ENCODE measurements around the gene ZNF513.

Gene ZNF513

DNA sequence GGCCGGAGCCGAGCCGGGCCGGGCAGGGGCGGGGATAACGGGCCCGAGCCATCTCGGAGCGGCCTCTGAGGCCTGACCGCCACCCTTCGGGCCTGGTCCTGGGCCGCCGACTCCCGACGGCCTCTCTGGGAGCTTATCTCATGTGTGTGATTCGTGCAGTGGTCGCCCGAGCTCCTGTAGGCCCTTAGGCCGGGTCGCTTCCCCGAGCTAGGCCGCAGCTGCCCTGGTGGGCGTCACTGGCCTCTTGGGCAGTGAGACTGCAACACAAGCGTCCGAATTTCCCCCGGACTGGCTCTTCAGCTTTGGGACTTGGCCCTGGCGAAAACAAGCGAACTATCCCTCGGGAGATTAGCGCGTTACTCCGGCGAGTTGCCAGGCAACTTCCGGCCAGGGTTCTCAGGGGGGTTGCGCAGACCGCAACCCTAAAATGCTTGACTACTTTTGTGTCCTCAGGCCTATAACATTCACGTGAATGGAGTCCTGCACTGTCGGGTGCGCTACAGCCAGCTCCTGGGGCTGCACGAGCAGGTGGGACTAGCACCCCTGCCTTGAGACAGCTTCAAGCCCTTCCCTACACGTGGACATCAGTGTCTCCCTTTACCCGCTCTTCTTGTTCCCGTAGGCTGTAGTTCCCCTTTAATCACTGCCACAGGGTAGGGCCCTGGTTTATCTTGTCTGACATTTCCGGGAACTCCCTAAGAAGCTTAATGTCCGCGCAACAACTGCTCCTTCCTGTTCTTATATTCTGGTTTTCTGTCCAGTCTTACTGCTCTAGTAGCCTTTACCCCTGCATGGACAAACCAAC is 9.5 kb downstream of the ZNF513 start:
- peaks cover 64% of the 10 kb centered on the region for H3K36me3 ChIP-seq (ENCODE audit: insufficient read depth, low read length)
- peak overlapping the region; percentile 98 for H3K4me3 ChIP-seq (ENCODE audit: low read length)
- 6% methylated on average over 46 of the region's 46 CpGs for WGBS
- H3K9me3 ChIP-seq (ENCODE audit: insufficient read depth, low read depth, low read length) = no peaks in the 10 kb centered on the region
- H3K4me1 ChIP-seq (ENCODE audit: insufficient read depth, low read length) = peaks cover 9% of the 10 kb centered on the region; the same call in 1 of the 2 replicates
- H3K27me3 ChIP-seq (ENCODE audit: insufficient read depth, low read length) = no peaks in the 10 kb centered on the region
- H3K9ac ChIP-seq (ENCODE audit: low read depth, low read length) = peak overlapping the region; percentile 80
- H3K27ac ChIP-seq (ENCODE audit: low read depth, low read length) = peak overlapping the region; percentile 57

DNA sequence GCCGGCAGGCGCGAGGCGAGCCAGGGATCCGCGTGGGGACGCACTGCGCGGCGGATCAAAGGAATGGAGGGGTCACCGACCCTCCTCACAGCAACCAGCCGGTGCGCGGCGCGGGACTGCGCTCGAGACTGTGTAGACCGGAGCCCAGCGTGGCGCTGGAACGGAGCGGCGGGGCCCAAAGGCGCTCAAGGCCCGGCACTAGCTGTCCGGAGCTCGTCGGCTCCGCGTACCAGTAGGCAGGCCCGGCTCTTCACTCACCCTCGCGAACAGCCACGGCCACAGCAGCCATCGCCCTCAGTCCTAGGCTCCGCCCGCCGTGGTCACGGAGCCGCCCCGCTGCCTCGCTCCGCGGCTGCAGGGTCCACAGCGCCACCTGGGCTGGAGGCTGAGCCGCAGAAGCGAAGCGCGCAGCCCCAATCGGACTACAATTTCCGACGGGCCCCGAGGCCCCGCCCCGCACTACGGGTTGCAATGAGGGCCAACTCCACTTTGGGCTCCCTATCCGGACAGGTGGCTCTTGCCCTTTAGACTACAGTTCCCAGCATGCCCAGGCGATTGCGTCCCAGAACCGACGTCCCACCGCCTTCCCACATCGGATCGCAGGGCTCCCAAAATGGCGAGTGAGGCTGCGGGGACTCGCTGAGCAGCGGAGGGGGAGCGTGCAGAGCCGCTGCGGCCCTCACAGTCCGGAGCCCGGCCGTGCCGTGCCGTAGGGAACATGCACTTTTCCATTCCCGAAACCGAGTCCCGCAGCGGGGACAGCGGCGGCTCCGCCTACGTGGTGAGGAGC is 10.3 kb downstream of the ZNF513 start, which contains the start of the genes EIF2B4 and SNX17:
Gene EIF2B4, minus strand, starts transcription at position 313 of the 790 bp plus-strand sequence. Its CDS starts 24 bp downstream, at position 289.
Gene SNX17, plus strand, starts transcription at position 591 of the 790 bp plus-strand sequence. Its CDS starts 128 bp downstream, at position 719.
- Histone ChIP-seq H3K9ac (ENCODE audit: low read depth, low read length) (peak within 1 kb of the TSS; percentile 93), H3K9me3 (ENCODE audit: insufficient read depth, low read depth, low read length) (no peaks in the 10 kb centered on the region), H3K27me3 (ENCODE audit: insufficient read depth, low read length) (no peaks in the 10 kb centered on the region), H3K4me3 (ENCODE audit: low read length) (peak within 1 kb of the TSS; percentile 98), H3K27ac (ENCODE audit: low read depth, low read length) (peak within 1 kb of the TSS; percentile 69), H3K4me1 (ENCODE audit: insufficient read depth, low read length) (peaks cover 9% of the 10 kb centered on the region; the same call in 1 of the 2 replicates), H3K36me3 (ENCODE audit: insufficient read depth, low read length) (peaks cover 63% of the 10 kb centered on the region)
- under 1% methylated on average over 85 of the region's 85 CpGs for WGBS

DNA sequence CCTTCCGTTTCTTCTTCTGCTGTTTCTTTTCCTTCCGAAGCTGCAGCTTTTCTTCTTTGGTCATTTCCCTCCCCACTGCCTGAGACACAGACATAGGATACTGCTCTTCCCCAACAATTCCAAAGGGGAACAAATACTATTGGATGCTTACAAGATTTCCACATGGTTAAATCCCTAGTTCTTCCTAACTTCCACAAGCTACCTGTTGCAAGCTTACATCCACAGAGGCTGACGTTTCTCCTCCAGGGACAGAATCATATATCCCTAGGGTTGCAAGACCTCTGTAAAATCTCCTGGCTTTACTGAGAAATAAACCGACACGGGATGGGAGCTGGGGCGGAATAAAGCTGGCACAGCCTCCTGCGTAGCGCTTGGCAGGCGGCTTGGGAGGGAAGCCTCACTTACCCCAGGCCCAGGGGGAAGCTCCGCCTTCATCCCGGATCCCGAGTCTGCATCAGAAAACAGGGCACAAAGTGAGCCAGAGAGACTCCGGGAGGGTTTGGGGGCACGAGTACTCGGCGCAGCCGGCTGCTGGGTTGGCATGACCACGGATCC is 11.0 kb downstream of the ZNF513 start:
- Histone ChIP-seq H3K27ac (ENCODE audit: low read depth, low read length) (peak overlapping the region; percentile 69), H3K9ac (ENCODE audit: low read depth, low read length) (peak overlapping the region; percentile 93), H3K27me3 (ENCODE audit: insufficient read depth, low read length) (no peaks in the 10 kb centered on the region), H3K4me1 (ENCODE audit: insufficient read depth, low read length) (peaks cover 9% of the 10 kb centered on the region; the same call in 1 of the 2 replicates), H3K36me3 (ENCODE audit: insufficient read depth, low read length) (peaks cover 60% of the 10 kb centered on the region), H3K9me3 (ENCODE audit: insufficient read depth, low read depth, low read length) (no peaks in the 10 kb centered on the region), H3K4me3 (ENCODE audit: low read length) (peak overlapping the region; percentile 98)
- WGBS = 7% methylated on average over 18 of the region's 18 CpGs

DNA sequence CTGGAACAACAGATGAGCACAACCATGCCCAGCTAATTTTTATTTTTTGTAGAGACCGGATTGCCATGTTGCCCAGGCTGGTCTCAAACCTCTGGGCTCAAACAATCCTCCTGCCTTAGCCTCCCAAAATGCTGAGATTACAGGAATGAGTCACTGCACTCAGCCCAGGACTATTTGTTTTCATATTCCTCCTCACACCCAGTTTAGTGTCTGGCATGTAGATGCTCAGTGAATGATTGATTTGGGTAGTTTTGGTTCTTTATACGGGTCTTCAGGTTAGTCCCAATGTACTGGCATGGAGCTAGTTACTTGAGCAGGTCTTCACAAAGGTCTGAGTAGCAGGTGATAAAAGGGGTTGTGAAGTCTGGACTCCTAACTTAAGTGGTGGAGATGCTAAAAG is 16.6 kb downstream of the ZNF513 start:
- Histone ChIP-seq H3K36me3 (ENCODE audit: insufficient read depth, low read length) (peaks cover 50% of the 10 kb centered on the region), H3K9ac (ENCODE audit: low read depth, low read length) (no peak overlapping the region), H3K9me3 (ENCODE audit: insufficient read depth, low read depth, low read length) (no peaks in the 10 kb centered on the region)

DNA sequence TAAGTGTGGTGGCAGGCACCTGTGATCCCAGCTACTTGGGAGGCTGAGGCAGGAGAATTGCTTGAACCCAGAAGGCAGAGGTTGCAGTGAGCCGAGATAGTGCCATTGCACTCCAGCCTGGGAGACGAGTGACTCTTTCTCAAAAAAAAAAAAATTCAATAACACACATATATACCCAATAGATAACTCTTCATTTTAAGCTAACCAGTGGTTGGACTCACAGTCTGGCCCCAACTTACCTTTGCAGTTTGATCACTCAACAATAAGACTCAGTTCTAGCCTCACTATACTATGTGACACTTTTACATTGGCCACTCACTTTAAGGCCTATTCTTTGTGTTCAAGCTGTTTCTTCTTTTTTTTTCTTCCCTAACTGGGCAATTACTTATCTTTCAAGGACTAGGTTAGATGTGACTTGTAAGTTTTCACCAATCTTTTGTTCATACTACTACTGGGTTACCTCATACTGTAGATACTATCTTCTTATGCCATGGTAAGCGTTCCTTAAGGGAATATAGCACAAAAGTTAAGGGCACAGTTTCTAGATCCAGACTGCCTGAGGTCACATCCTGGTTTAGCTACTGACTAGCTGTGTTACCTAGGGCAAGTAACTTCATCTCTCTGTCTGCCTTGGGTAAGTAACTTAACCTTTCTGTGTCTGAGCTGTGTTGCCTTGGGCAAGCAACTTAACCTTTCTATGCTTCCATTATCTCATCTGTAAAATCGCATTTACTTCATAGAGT is 17.7 kb downstream of the ZNF513 start:
- H3K4me3 ChIP-seq (ENCODE audit: low read length) = no peak overlapping the region
- no peaks in the 10 kb centered on the region for H3K27me3 ChIP-seq (ENCODE audit: insufficient read depth, low read length)
- H3K36me3 ChIP-seq (ENCODE audit: insufficient read depth, low read length) = peaks cover 41% of the 10 kb centered on the region
- H3K4me1 ChIP-seq (ENCODE audit: insufficient read depth, low read length) = no peaks in the 10 kb centered on the region
- 93% methylated on average over 3 of the region's 4 CpGs for whole genome bisulfite sequencing
- H3K27ac ChIP-seq (ENCODE audit: low read depth, low read length) = no peak overlapping the region
- no peaks in the 10 kb centered on the region for H3K9me3 ChIP-seq (ENCODE audit: insufficient read depth, low read depth, low read length)
- no peak overlapping the region for H3K9ac ChIP-seq (ENCODE audit: low read depth, low read length)

More for the DNA sequence above, 16.6 kb downstream of the ZNF513 start:
- WGBS = 93% methylated on average over 2 of the region's 2 CpGs
- Histone ChIP-seq H3K4me3 (ENCODE audit: low read length) (no peak overlapping the region), H3K27me3 (ENCODE audit: insufficient read depth, low read length) (no peaks in the 10 kb centered on the region), H3K4me1 (ENCODE audit: insufficient read depth, low read length) (no peaks in the 10 kb centered on the region), H3K27ac (ENCODE audit: low read depth, low read length) (no peak overlapping the region)

DNA sequence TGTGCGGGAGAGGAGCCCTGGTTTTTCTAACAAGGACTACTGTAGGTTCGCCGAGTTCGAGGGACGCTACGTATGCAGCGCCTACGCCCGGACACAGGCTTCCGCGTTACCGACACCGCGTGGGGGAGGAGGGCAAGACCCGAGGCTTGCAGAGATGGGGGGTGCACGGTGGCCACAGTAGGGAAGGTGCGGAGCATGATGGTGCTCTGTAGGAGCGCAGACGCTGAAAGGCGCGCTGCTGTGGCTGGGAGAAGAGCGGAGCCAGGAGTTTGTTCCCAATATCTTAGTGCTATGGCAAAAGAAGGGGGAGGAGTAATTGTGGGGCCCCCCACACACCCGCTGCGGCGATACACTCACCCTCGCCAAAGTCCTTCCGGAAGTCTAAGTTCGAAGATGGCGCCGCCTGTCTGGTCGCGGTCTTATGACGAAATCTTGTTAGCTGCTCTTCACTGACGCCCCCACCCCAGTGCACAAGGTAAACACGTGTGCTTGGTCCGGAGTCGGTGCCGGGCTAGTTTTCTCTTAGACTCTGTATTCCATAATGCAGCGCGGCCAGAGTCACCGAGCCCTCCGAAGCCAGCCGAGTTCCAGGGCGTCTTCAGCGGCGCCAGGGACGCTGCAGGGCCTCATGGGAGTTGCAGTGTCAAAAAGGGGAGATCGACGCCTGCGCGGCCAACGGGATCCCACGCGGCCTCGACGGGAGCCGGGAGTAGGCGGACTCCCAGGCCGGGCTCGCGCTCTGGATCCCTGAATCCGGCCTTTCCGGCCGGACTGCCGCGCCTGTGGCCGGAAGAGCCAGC is 24.0 kb downstream of the ZNF513 start, which contains the start of gene GTF3C2:
Gene GTF3C2, minus strand, starts transcription at position 383 of the 800 bp plus-strand sequence. CDS start 13,210 bp downstream, outside the sequence.
- Histone ChIP-seq H3K4me1 (ENCODE audit: insufficient read depth, low read length) (peaks cover 19% of the 10 kb centered on the region), H3K4me3 (ENCODE audit: low read length) (peak within 1 kb of the TSS; percentile 76), H3K9me3 (ENCODE audit: insufficient read depth, low read depth, low read length) (no peaks in the 10 kb centered on the region), H3K27ac (ENCODE audit: low read depth, low read length) (peak within 1 kb of the TSS; percentile 95), H3K9ac (ENCODE audit: low read depth, low read length) (peak within 1 kb of the TSS; percentile 94), H3K36me3 (ENCODE audit: insufficient read depth, low read length) (peaks cover 6% of the 10 kb centered on the region), H3K27me3 (ENCODE audit: insufficient read depth, low read length) (no peaks in the 10 kb centered on the region)
- under 1% methylated on average over 67 of the region's 67 CpGs for WGBS

DNA sequence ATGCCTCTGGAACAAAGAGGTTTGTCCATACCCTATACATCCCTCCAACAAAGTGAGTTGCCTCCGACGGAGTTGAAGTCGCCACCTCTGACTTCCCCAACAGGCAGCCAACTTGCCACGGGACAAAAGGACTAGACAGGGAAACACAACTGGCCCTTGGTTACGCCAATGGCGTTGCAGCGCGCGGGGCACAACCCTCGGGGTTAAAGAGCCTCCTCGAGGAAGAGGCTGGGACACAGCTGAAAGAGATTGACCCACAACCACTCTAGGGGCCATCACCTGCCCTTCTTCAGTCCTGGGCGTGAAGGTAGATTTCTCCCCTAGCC is 24.5 kb downstream of the ZNF513 start:
- peak overlapping the region; percentile 95 for H3K27ac ChIP-seq (ENCODE audit: low read depth, low read length)
- no peaks in the 10 kb centered on the region for H3K27me3 ChIP-seq (ENCODE audit: insufficient read depth, low read length)
- no peaks in the 10 kb centered on the region for H3K9me3 ChIP-seq (ENCODE audit: insufficient read depth, low read depth, low read length)
- peak overlapping the region; percentile 76 for H3K4me3 ChIP-seq (ENCODE audit: low read length)
- H3K36me3 ChIP-seq (ENCODE audit: insufficient read depth, low read length) = peaks cover 6% of the 10 kb centered on the region
- peaks cover 19% of the 10 kb centered on the region for H3K4me1 ChIP-seq (ENCODE audit: insufficient read depth, low read length)
- peak overlapping the region; percentile 94 for H3K9ac ChIP-seq (ENCODE audit: low read depth, low read length)
- WGBS = under 1% methylated on average over 12 of the region's 12 CpGs

DNA sequence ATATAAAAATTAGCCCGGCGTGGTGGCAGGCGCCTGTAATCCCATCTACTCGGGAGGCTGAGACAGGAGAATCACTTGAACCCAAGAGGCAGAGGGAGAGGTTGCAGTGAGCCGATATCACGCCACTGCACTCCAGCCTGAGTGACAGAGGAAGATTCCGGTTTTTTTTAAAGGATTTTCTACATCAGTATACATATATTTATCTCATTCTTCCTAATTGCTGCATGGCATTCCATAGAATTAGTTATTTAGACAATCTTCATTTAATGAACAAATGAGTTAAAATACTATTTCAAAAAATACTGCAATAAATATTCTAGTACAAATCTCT is 26.0 kb downstream of the ZNF513 start:
- Histone ChIP-seq H3K9me3 (ENCODE audit: insufficient read depth, low read depth, low read length) (no peaks in the 10 kb centered on the region), H3K36me3 (ENCODE audit: insufficient read depth, low read length) (peaks cover 11% of the 10 kb centered on the region), H3K27me3 (ENCODE audit: insufficient read depth, low read length) (no peaks in the 10 kb centered on the region), H3K27ac (ENCODE audit: low read depth, low read length) (no peak overlapping the region; the same call in 1 of the 2 replicates), H3K4me3 (ENCODE audit: low read length) (no peak overlapping the region), H3K9ac (ENCODE audit: low read depth, low read length) (no peak overlapping the region), H3K4me1 (ENCODE audit: insufficient read depth, low read length) (peaks cover 19% of the 10 kb centered on the region)
- 89% methylated on average over 7 of the region's 7 CpGs for WGBS

DNA sequence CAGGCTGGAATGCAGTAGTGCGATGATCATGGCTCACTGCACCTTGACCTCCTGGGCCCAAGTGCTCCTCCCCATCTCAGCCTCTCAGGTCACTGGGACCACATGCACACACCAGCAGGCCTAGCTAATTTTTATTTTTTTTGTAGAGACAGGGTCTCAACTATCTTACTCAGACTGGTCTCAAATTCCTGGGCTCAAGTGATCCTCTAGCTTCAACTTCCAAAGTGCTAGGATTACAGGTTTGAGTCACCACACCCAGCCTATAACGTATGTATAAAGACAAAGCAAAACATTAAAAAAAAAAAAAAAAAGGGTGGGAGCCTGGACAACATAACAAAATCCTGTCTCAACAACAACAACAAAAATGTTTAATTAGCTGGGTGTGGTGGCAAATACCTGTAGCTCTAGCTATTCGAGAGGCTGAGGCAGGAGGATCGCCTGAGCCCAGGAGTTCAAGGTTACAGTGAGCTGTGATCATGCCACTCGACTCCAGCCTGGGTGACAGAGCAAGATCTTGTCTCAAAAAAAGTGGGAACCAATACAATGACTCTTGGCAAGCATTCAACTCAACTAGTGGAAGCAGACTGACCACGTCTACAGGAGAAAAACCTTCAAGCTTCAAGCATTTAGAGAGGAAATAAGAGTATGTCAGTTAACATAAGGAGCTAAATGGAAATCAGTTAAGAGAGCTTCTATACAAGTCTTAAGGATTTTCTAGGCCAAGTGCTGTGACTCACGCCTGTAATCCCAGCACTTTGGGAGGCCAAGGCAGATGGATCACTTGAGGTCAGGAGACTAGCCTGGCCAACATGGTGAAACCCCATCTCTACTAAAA is 26.6 kb downstream of the ZNF513 start:
- H3K27ac ChIP-seq (ENCODE audit: low read depth, low read length) = peak overlapping the region; percentile 26; the same call in 1 of the 2 replicates
- peaks cover 11% of the 10 kb centered on the region for H3K36me3 ChIP-seq (ENCODE audit: insufficient read depth, low read length)
- H3K4me1 ChIP-seq (ENCODE audit: insufficient read depth, low read length) = peaks cover 19% of the 10 kb centered on the region
- H3K4me3 ChIP-seq (ENCODE audit: low read length) = no peak overlapping the region; the same call in 1 of the 2 replicates
- H3K9ac ChIP-seq (ENCODE audit: low read depth, low read length) = no peak overlapping the region
- 94% methylated on average over 6 of the region's 7 CpGs for WGBS
- H3K27me3 ChIP-seq (ENCODE audit: insufficient read depth, low read length) = no peaks in the 10 kb centered on the region
- H3K9me3 ChIP-seq (ENCODE audit: insufficient read depth, low read depth, low read length) = no peaks in the 10 kb centered on the region

All from HUES64 (cell line).